GM13976 (cell line): ENCODE results near the gene RBM12.

ENCODE experiments used
- DNase-seq: peaks from one replicate; pipeline ENCODE4 v3.0.0; 2012; ENCODE audit warnings: low spot score
- CTCF ChIP-seq: IDR thresholded peaks from 2 replicates; pipeline ENCODE4 v1.5.1; 2012; ENCODE audit warnings: borderline replicate concordance, mild to moderate bottlenecking; ENCODE audit not compliant: insufficient read depth; ENCODE audit errors: extremely low read depth, missing control alignments, control extremely low read depth
- in situ Hi-C: fragments of 300-500 bp; cut with MboI; formaldehyde crosslinking; loops from one replicate; pipeline ENCODE4 v1.12.0; 2022; ENCODE audit warnings: low sequenced_read_pairs, mixed read lengths, inconsistent platforms; ENCODE audit not compliant: unreplicated experiment

Gene RBM12

GRCh38 chr20:35669681-35670080, 5.0 kb upstream of the RBM12 start:
- in situ Hi-C loops = no loop called here
- no peak for TF ChIP-seq CTCF
- no peak for DNase-seq

GRCh38 chr20:35669221-35669620, 4.5 kb upstream of the RBM12 start:
- in situ Hi-C loops = no loop called here
- no peak for TF ChIP-seq CTCF
- DNase-seq = no peak

GRCh38 chr20:35665949-35666288, 1.2 kb upstream of the RBM12 start:
- DNase-seq = no peak
- in situ Hi-C loops = no loop called here
- TF ChIP-seq CTCF = no peak

GRCh38 chr20:35663516-35664465, 909 bp downstream of the RBM12 start:
- peak; percentile 57 for DNase-seq
- no peak for TF ChIP-seq CTCF

GRCh38 chr20:35662551-35662950, 2.1 kb downstream of the RBM12 start:
- no peak for TF ChIP-seq CTCF
- in situ Hi-C loops = no loop called here
- no peak for DNase-seq

More at GRCh38 chr20:35663516-35664465, 909 bp downstream of the RBM12 start:
- in situ Hi-C loops = no loop called here

- in situ Hi-C loops = no loop called here
- no peak for TF ChIP-seq CTCF
- no peak for DNase-seq
These were observed 2.8 kb downstream of the RBM12 start for GRCh38 chr20:35661908-35662307.
